ENCODE results near the gene CPEB1.

CPEB1 gene

DNA sequence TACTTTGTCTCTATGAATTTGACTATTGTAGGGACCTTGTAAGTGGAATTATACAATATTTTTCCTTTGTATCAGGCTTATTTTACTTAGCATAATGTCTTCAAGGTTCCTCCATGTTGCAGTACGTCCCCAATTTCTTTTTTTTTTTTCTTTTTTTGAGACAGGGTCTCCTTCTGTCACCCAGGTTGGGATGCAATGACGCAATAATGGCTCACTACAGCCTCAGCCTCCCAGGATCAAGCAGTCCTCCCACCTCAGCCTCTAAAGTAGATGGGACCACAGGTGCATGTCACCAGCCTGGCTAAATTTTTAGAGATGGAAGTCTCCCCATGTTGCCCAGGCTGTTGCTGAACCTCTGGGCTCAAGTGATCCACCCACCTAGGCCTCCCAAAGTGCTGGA is 66.5 kb downstream of the CPEB1 start:
- no peak for DNase-seq

DNA sequence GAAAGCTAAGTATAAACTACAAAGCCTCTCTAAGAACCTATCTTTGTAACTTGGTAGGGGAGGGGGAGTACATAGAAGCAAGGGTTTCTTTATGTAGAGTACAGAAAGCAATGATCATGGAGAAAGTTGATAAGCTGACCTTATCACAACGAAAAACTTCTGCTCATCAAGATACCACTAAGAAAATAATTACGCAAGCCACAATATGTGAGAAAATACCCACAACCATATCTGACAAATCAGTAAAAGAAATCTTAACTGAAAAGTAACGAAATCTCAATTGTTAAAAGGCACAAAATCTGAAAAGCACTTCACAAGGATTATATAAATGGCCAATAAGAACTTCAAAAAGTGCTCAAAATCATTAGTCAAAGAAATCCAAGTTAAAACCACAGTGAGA is 71.8 kb downstream of the CPEB1 start:
- DNase-seq = no peak

DNA sequence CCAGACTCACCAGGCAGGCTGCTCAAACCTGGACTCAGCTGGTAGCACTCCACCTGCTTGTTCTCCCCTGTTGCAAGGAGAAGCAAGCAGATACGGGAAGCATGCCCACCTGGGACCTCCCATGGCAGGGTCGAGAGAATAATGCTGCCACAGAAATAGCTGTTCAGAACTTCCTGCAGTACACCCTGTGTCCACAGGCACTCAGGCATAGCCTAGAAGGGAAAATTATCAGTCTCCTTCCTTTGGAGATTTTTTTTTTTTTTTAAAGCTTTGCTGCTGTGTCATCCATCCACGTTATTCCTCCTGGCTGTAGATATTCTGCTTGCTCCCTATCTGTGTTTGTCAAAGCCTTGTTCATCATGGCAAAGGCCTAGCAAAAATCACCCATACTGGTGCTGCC is 74.2 kb downstream of the CPEB1 start:
- DNase-seq = no peak

DNA sequence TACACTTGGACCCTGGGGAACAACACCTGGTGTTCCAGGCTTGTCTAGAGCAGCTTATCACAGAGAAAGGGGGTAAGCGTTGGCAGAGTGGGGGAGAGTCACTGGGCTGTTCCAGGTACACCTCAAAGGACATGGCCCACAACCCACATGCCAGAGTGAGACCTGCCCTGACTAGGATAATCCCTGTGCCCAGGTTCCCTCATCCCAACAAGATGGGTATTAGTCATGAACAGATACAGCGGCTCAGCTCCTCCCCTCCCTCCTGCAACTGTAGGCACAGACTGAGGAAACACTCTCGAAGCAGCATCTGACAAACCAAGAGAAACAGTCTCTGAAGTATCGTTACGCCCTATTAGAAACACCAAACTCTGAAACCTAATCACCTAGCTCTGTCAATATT is 74.9 kb downstream of the CPEB1 start:
- DNase-seq = no peak

DNA sequence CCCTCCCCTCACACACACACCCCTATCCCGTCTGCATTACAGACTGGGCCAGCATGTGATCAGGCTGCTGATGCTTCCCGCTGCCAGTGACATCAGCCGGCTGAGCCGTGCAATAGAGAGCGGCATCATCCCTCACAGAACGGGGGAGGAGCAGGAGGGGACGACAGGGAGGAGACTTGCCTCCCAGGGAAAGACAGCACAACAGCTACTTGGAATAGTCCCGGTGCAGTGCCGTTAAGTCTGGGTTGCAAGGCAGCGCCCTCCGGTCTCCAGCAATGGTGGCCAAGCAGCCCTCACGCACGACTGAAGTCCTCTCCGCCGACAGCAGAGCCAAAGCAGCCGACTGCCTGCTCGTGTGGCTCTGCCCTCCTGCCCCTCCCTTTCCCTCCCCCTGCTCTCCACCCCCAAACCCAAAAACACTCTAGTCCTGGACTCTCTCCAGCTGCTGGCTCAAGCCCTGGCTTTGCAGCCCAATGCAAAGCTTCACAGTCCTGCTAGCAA is 75.4 kb downstream of the CPEB1 start:
- no peak for DNase-seq

DNA sequence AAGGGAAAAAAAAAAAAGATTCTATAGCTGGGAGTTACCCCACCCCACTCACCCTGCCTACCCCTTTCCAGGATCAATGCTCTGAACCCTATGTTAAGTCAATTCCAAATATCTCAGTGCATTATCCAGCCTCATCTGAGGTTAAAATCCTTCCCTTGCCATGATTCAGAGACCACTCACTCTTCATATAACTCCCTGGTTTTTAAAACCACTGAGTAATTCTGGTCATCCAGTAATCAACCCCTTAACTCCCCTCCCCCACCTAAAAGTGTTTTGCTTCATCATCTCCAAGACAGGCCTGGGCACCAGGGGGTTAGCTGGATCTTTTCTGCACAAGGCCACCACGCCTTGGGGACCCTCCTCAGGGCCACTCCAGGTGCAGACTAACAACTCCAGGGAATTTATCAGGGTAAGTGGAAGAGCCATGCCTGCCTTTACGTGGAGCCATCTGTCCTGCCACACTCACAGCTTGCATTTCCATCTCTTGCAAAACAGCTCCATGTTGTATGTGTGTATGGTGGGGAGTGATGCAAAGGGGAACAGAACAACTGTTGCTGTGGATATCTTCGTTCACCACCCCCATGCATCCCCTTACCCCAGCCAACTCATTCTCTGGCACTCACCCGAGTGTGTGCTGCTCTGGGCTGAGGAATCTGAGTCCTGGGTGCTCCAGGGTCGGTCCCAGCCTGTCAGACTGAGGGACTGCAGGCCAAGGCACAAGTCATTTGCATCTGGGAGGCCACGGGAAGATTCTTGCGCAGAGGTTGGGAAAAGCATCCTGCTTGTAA is 76.2 kb downstream of the CPEB1 start:
- no peak for DNase-seq

DNA sequence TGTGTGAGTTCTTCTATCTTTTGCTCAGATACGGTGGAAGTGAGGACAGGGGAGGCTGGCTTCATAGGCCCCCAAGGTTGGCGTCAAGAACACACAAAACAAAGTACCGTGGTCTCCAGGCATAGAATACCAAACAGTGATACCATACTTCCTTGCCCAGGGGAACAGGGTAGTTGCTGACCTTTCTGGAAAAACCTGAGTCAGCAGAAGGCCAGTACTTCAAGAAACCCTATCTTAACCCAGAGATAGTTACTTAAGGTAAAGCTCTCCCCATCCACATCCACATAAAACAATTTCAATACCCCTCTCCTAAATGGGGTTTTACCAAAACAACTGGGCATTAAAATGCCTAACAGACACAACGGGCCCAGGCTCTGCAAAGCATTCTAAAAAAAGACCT is 77.3 kb downstream of the CPEB1 start:
- no peak for DNase-seq

DNA sequence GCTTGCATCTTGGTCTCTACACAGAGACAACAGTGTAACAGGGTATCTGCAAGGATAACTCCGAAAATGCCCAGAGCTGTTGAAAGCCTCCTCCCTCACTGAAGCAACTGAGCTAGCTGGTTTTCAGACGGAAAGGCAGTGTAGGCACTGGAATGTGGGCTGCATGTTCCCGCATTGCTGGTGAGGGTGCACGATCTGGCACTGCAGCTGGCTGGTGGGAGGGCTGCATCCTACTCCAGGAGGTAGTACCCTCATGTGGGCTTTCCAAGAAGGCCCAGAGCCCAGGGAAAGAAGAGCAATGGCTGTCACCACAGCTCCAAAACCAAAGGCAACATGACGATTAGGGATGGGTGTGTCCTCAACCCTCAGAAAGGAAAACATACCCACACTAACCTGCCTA is 78.2 kb downstream of the CPEB1 start:
- DNase-seq = no peak

DNA sequence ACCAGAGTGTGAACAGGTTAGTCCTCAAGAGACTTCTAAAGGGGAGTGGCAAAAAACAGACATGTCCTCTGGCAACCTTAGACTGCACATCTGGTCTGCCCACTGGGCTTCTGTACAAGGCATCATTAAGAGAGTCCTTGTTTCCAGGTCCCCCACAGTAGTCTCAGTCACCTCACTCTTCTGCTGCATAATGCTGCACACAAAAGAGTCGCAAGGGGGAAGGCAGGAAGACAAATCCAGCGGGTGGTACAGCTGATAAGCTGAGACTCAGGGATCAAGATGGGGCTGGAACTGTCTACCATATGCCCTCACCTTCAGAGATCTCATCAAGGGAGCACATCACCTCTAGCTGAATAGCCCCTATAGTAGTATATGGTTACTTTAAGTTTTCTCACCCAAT is 79.5 kb downstream of the CPEB1 start:
- no peak for DNase-seq

DNA sequence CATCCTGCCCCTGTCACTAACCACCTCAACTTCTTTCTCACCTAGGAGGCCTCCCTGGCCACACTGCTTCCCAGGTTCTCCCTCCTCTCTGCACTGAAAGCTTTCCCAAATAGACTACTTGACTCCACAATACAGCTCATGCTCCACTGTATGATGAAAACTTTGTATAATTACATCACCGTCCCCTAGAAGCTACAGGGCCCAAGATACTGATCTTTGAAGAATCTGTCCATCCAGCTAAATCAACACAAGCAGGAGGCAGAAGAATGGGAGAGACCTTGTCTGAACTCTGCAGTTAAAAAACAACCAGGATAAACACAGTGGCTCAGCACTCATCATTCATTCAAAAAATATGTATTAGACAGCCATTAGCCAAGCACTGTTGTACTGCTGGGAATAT is 80.5 kb downstream of the CPEB1 start:
- DNase-seq = no peak

DNA sequence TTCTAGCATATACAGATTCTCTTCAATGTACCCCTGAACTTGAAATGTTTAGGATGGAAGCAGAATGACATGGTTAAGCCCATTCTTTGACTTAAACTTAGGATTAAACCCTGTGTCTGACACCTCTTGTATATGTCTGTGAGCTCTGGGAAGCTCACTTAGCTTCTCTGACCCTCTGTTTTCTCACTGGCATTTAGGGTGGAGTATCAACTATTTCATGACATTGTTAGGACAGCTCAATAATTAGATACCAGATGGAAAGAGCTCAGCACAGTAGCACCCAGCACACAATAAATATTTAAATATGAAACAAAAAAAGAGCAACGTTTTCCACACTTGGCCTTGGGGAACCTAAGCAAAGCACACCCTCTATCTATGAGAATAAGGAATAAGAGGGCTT is 88.7 kb downstream of the CPEB1 start:
- DNase-seq = no peak

DNA sequence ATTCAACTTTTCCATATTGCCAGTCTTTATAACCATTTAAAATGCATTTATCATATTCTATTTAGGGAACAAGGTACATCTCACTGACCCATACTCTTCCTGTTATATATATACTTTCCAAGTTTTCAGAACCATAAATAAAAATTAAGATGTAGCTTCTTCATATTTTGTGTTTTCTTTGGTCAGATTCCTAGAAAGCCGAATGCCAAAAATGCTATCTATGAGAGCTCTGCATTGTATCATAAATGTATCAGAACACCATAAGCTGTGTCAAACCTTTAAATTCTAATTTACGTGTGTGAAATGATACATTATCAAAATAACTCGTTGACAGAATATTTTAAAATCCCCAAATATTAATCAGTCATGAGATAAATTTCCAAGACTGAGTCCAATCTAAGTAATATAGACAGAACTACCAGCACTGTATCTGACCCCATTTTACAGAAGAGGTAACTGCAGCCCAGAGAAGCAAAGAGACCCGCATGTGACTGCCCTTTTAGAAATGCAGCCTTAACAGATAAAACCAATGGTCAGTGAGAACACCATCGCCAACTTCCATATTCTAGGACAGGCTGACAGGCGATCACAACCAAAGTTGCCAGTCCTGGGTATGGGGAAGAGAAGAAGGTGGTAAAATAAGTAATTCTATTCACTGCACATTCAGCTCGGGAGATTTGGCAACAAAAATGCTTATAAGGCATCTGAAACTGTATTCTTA is 90.7 kb downstream of the CPEB1 start:
- DNase-seq = no peak

DNA sequence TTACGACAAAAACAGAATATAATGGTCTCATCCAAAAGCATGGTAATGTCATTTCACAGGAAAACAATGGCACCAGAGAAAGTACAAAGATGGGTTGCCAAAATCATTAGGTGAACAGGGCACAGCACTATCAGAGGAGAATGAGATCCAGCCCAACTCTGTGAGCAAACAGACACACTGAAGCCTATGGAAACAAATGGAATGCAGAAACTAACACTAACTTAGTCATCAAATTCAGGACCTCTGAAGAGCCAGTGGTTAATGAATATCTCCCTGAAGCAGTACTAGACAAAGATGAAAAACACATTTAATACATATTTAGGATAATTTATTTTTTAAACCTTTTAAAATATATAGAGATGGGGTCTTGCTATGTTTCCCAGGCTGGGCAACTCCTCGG is 92.3 kb downstream of the CPEB1 start:
- DNase-seq = no peak

DNA sequence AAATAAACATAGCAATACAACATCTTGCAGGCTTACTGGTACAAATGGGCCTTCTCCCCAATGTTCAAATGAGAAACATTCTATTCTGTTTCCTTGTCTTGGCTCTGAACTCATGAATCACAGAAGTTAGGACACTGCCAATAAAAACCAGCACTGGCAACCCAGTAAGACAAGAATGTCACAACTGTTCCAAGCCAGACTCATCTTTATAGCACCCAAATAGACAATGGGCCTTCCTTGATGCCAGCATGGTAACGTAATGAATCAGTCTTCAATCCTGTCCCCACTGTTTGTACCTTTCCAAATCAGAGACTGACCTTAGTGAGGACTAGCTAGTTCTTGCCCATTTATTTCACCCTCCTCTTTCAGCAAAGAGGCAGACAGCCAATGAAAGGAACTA is 92.8 kb downstream of the CPEB1 start:
- DNase-seq = no peak

DNA sequence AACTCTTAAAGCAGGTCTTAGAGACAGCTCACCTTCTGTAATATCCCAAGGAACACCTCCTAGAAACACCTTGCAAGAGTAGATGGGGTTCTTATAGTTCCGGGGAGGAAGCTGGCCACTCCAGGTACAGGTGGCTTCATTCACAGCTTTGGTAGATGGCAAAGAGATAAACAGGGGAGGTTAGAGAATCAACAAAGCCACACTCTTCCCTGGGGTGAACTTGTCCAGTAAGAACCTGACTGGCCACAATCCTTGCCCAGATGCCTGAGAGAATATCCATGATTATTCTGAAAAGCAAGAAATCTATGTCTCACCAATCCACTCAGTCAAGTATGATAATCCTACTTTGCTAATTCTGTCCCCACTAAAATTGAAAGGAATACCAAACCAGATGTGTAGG is 93.3 kb downstream of the CPEB1 start:
- no peak for DNase-seq

DNA sequence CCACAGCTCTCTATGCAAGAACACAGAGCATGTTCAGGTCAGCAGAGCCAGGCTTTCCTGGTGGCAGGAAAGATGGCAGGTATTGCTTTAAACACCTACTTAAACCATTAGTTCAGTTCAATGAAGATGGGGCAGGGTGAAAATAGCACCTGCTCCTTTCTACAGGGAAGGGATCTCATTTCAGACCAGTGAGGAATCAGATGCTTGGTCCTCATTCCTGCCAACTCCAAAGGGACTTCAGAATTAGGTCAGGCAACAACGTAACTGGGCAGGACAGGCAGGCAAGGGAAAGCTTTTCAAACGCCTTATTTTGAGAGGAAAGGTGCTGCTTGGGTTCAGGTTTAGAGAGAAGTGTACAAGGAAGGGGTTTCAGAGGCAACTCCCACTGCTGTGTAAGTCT is 94.3 kb downstream of the CPEB1 start:
- DNase-seq = no peak

DNA sequence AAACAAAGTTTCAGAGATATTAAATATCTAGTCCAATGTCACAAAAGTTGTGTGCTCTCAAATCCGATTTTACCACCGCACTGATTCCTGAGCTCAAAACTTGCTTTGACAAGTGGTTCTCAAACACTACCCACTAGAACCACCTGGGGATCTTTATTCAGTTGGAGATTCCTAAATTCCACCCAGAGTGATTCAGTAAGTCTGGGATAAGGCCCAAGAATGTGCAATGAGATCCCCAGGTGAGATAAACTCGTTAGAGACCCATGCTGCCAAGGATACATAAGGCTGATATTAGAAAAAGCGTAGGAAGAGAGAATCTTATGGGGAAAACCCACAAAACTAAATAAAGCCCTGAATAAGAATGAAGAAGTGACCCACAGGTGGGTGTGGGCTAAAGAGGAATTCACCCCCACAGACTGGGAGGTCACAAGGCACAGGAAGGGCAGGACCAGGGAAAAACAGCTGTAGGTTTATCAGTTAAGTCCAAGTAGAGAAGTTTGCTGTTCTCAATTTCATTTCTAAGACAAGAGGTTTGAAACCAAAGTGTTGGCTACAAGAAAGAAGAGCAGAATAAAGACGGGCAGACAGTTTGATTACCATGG is 95.4 kb downstream of the CPEB1 start:
- no peak for DNase-seq

DNA sequence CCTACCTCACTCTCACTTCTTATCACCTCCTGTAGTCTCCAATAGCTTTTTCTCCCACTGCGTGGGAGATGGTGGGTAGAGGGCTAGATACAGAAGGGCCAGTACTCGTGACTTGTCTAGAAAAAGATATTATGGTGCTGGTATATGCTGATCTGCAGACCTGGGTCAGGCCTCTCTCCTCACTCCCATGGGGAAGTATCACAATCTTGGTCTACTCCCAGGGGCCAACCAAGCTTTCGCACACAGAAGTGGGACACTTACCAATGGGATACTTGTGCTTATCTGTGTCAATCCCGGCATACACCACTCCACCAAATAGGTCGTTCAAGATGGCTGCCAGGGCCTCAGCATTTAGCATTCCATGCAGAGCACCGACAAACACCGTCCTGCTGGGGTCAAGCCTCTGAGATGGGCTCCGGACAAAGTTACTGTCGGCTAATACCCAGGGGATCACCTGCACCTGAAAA is 97.9 kb downstream of the CPEB1 start:
- no peak for DNase-seq

DNA sequence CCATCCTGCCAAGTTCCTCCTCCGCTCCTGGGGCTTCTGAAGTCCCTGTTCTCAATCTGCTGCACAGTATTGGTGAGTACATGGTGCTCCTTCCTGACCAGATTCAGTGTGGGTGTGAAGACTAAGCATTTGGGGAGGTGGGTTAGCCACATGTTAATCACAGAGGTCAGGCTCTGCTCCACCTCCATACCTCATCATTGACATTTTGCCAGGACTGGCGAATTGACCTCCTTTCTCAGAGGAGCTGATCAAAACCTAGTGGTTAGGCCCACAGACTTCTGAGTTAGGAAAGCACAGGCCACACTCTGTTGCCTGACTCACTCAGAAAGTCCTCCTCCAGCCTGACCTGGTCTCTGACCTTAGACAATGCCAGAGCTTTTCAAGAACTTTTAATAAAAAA is 98.5 kb downstream of the CPEB1 start:
- no peak for DNase-seq

DNA sequence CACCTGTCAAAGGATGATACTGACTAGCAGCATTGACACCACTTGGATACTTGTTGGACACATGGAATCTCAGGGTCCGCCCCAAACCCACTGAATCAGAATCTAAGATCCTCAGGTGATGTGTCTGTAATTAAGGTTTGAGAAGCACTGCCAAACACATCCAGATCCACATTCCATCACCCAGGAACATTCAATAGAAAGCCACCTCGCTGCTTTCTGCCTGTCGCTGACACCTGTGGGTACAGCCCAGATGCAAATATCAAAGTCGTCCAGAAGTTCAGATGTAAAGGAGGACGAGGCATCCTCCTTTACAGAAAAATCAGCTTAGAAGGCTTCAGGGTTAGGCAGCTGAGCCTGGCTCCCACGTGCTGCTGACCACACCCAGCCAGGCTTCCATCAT is 101.7 kb downstream of the CPEB1 start:
- no peak for DNase-seq

DNA sequence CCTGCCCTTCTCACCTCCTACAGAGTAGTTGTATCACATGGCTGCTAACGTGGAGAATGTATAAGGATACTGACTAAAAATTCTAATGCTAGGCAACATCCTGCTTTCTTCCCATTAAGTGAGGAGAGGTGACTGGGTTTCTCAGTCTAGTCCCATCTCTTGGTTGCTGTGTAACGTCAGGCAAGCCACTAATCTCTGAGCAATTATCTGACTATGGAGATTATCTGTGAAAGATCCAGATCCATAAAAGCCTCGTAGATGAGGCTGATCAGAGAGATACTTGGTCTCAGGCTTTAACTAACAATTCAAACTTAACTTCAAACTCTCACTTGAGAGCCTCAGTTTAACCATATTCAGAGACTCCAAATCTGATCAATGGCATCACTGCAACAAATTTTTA is 102.2 kb downstream of the CPEB1 start:
- DNase-seq = no peak

DNA sequence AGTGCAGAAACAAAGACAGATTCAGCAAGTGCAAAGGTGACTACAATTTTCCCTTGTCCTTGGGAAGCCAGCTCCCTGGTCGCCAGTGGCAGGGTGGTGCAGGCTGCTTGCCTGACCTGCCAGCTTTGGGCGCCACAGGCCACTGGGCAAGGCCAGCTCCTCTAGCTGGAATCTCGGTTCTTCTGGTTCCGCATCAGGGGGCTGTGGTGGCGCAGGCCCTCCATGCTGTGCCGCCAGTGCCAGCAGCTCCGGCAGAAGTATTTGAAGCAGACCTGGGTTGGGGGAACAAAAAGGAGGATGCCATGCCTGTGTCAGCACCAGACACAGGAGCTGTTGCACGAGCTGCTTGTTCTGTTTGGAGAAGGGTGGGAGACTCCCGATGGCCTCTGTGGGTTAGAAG is 102.7 kb downstream of the CPEB1 start:
- DNase-seq = no peak

DNA sequence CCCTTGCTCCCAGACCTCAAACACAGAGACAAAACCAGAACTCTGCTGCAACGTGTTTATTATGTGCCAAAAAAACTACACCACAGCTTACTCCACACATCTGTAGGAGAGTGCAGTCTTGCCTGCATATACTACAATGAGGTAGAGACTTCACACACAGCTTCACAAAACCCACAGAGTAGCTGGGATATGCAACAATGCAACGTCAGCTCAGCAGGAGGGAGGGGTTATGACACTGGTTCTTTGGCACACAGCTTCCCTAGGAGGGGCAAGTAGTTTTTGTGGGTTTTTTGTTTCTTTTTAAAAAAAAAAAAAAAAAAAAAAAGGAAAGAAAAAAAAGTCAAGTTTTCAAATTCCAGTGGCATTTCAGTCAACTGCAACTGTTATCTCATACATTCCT is 104.0 kb downstream of the CPEB1 start:
- no peak for DNase-seq

DNA sequence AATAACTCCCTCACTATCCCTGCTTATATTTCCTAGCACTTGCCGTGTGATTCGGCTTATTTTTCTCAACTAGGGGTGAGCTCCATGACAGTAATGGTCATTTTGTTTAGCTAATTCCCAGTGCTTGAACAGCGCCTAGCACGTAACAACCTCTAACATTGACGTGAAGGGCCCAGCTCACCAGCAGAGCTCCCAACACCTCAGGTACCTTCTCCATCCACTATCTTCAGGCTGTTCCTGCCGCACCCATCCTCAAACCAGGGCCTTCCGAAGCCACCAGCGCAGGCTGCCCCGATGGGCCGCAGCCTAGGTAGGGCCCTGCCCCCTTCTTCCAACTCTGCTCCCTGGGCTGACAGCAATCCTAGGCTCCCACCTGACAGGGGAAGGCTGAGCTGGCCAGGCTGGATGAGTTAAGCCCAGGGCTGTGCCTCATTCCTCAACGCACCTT is 106.2 kb downstream of the CPEB1 start:
- no peak for DNase-seq
